ENCODE data around the gene ELAVL2.

The ELAVL2 gene

DNA sequence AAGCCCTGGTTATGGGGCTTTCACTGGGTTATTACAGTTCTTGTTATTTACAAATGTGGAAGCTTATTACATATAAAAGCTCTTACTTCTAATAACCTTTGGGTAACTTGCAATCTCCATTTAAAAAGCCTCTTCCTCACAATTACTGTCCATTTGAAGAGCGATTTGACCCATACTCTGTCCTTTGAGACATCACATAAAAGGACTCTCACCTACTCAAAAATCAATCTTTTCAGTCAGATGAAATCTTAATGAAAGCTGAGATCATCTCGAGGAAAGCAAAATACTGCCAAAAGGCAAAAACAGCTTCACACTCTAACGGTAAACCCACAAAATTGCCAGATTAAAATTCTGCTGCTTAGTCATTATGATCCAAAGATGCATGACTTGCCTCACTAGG is 29.8 kb downstream of the ELAVL2 start:
- H3K36me3 ChIP-seq (ENCODE audit: control insufficient read depth in 5 of 5, insufficient read depth in 5 of 5, low read length in 5 of 5): no peaks in the 10 kb centered on the region
- H3K9me3 ChIP-seq (ENCODE audit: control insufficient read depth in 5 of 5, low read length in 5 of 5): no peaks in the 10 kb centered on the region
- no peak overlapping the region for H3K27ac ChIP-seq (ENCODE audit: low read depth, low read length)
- H3K27me3 ChIP-seq (ENCODE audit: control insufficient read depth in 5 of 5, insufficient read depth in 4 of 5, low read length in 5 of 5): no peaks in the 10 kb centered on the region
- no peak overlapping the region for H3K9ac ChIP-seq (ENCODE audit: low read length in 5 of 5)
- H3K4me1 ChIP-seq (ENCODE audit: control insufficient read depth in 5 of 5, insufficient read depth in 5 of 5, low read length in 5 of 5): no peaks in the 10 kb centered on the region
- no peak overlapping the region for H3K4me3 ChIP-seq (ENCODE audit: low read depth in 1 of 5, low read length in 5 of 5)

DNA sequence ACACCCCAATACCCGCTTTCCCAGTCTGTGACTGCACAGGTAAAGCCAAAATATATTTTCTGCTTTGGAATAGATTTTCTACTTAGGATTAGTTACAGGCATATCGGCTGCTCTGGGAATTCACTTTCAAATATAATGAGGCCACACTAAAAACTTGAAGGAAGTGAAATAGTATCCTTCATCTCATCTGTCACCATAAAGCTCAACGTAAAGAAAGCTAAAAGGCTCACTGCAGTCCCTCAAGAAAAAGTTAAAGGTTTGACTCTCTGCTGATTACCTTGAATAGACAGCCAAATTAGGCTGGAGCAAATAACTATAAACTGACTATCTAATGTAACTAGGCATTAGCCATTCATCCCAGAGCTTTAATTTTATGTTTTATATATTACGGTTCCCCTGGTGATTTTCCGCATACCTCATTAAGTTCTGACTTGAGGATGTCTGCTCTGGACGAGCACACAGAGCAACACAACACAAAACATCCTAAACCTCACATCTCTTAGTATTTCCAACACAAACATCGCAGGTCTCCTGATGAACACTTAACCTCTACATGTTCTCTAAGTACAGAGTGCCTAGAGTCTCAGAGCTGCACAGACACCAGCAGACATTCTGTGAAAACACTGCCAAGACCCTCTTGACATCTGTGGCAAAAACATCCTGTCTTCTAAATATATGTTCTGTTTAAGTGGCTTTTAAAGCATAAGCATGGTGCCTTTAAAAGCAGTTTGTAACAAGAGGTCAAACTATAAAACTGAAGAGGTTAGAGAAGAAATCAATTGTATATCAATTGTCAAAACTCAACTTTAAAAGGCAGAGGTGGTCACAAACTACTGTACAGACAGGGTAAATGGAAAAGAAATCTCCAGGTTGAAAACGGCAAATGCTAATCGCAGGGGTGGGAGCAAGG is 35.4 kb downstream of the ELAVL2 start:
- Histone ChIP-seq H3K4me3 (ENCODE audit: low read depth in 1 of 5, low read length in 5 of 5) (no peak overlapping the region), H3K36me3 (ENCODE audit: control insufficient read depth in 5 of 5, insufficient read depth in 5 of 5, low read length in 5 of 5) (no peaks in the 10 kb centered on the region), H3K4me1 (ENCODE audit: control insufficient read depth in 5 of 5, insufficient read depth in 5 of 5, low read length in 5 of 5) (no peaks in the 10 kb centered on the region), H3K9me3 (ENCODE audit: control insufficient read depth in 5 of 5, low read length in 5 of 5) (no peaks in the 10 kb centered on the region), H3K27ac (ENCODE audit: low read depth, low read length) (no peak overlapping the region), H3K9ac (ENCODE audit: low read length in 5 of 5) (no peak overlapping the region), H3K27me3 (ENCODE audit: control insufficient read depth in 5 of 5, insufficient read depth in 4 of 5, low read length in 5 of 5) (no peaks in the 10 kb centered on the region)

DNA sequence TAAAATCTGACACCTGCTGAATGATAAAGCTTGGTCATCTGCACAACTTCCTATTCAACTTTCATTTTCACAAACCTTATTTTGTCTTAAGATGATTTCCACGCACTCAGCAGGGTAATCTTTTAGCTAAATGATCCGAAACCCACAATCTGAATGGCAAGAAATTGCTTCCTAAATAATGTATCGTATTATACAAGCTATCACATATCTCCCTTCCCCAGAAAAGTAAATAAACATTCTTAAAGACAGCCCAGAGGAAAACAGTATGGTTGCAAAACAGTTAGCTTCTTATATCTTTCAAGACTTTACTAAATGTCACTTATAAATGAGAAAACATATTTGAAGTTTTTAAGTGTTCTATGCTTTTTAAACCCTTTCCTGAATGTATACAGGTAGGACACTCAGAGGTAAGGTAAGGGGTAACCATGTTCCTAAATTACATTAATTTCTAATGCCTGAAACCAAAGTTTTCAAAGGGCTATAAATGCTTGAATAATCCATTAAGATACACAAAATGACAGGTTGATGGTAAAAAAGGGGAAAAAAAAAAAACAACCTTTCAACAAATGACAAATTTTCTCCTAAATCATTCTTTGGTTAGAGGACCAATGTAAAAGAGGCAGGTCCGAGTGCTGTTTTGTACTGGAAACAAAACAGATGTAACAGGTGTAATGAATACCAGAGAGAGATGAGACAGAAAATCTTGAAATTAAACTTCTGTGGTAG is 36.3 kb downstream of the ELAVL2 start:
- no peaks in the 10 kb centered on the region for H3K36me3 ChIP-seq (ENCODE audit: control insufficient read depth in 5 of 5, insufficient read depth in 5 of 5, low read length in 5 of 5)
- no peaks in the 10 kb centered on the region for H3K9me3 ChIP-seq (ENCODE audit: control insufficient read depth in 5 of 5, low read length in 5 of 5)
- H3K4me3 ChIP-seq (ENCODE audit: low read depth in 1 of 5, low read length in 5 of 5): no peak overlapping the region
- H3K27me3 ChIP-seq (ENCODE audit: control insufficient read depth in 5 of 5, insufficient read depth in 4 of 5, low read length in 5 of 5): no peaks in the 10 kb centered on the region
- no peak overlapping the region for H3K9ac ChIP-seq (ENCODE audit: low read length in 5 of 5)
- no peaks in the 10 kb centered on the region for H3K4me1 ChIP-seq (ENCODE audit: control insufficient read depth in 5 of 5, insufficient read depth in 5 of 5, low read length in 5 of 5)
- no peak overlapping the region for H3K27ac ChIP-seq (ENCODE audit: low read depth, low read length)

DNA sequence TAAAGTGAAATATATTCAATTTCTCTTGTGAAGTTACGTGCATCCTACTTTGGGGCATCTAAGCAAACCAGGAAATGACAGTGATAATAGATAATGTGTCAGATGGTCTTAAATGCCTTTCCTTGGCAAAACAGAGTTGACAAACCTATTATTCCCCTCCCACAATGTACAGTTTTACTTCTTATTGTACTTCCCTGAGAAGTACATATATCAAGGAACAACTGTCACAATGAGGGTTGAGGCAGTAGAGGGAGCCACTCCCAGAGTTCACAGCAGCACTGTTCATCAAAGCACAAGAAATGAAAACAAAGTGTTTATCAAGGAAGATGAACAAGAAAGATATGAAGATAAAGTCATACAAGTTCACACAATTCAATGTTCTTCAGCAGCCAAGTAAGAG is 41.1 kb downstream of the ELAVL2 start:
- Histone ChIP-seq H3K27ac (ENCODE audit: low read depth, low read length) (no peak overlapping the region), H3K4me3 (ENCODE audit: low read depth in 1 of 5, low read length in 5 of 5) (no peak overlapping the region), H3K9me3 (ENCODE audit: control insufficient read depth in 5 of 5, low read length in 5 of 5) (no peaks in the 10 kb centered on the region), H3K4me1 (ENCODE audit: control insufficient read depth in 5 of 5, insufficient read depth in 5 of 5, low read length in 5 of 5) (no peaks in the 10 kb centered on the region), H3K27me3 (ENCODE audit: control insufficient read depth in 5 of 5, insufficient read depth in 4 of 5, low read length in 5 of 5) (no peaks in the 10 kb centered on the region), H3K36me3 (ENCODE audit: control insufficient read depth in 5 of 5, insufficient read depth in 5 of 5, low read length in 5 of 5) (no peaks in the 10 kb centered on the region), H3K9ac (ENCODE audit: low read length in 5 of 5) (no peak overlapping the region)

DNA sequence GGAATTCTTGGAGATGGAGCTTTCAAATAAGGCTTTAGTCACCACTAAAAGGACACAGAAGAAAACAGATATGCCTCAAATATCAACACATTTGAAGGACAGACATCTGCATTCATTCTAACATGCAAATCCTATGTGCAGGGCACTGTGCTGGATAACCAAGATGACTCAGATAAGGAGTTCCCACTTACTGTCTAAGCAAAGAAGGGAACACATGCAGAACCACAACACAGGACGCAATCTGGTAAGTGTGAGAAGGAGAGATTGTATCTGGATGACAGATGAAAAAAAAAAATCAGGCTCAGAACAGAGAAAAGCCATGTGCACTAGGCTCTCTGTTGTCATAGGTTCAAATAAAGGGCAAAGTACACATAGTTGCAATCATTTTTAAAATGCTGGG is 42.5 kb downstream of the ELAVL2 start:
- Histone ChIP-seq H3K36me3 (ENCODE audit: control insufficient read depth in 5 of 5, insufficient read depth in 5 of 5, low read length in 5 of 5) (no peaks in the 10 kb centered on the region), H3K9me3 (ENCODE audit: control insufficient read depth in 5 of 5, low read length in 5 of 5) (no peaks in the 10 kb centered on the region), H3K4me1 (ENCODE audit: control insufficient read depth in 5 of 5, insufficient read depth in 5 of 5, low read length in 5 of 5) (peaks cover 0 to 3% (median 0%) of the 10 kb centered on the region in 5 donors), H3K9ac (ENCODE audit: low read length in 5 of 5) (no peak overlapping the region), H3K4me3 (ENCODE audit: low read depth in 1 of 5, low read length in 5 of 5) (no peak overlapping the region), H3K27me3 (ENCODE audit: control insufficient read depth in 5 of 5, insufficient read depth in 4 of 5, low read length in 5 of 5) (no peaks in the 10 kb centered on the region), H3K27ac (ENCODE audit: low read depth, low read length) (no peak overlapping the region)

DNA sequence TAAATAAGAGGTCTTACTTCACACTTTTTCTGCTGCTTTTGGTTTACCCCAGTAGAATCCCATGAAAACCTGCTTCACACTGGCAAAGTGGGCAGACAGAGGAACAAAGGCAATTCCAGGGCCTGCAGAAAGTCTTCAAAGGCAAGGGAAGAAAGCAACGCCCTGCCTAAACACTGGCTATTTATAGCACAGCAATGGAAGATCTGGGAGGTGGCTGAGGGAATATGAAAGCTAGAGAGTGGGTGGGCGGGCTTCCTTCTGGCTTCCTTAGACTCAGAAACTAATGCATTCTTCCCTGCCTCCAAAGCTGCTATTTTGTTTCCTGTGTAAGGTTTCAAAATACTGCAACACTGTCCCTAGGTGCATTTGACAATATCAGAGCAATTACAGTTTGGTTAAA is 46.8 kb downstream of the ELAVL2 start:
- no peak overlapping the region for H3K27ac ChIP-seq (ENCODE audit: low read depth, low read length)
- H3K4me3 ChIP-seq (ENCODE audit: low read depth in 1 of 5, low read length in 5 of 5): no peak overlapping the region
- no peaks in the 10 kb centered on the region for H3K9me3 ChIP-seq (ENCODE audit: control insufficient read depth in 5 of 5, low read length in 5 of 5)
- H3K4me1 ChIP-seq (ENCODE audit: control insufficient read depth in 5 of 5, insufficient read depth in 5 of 5, low read length in 5 of 5): peaks cover 0 to 3% (median 0%) of the 10 kb centered on the region in 5 donors
- no peak overlapping the region for H3K9ac ChIP-seq (ENCODE audit: low read length in 5 of 5)
- H3K36me3 ChIP-seq (ENCODE audit: control insufficient read depth in 5 of 5, insufficient read depth in 5 of 5, low read length in 5 of 5): no peaks in the 10 kb centered on the region
- H3K27me3 ChIP-seq (ENCODE audit: control insufficient read depth in 5 of 5, insufficient read depth in 4 of 5, low read length in 5 of 5): no peaks in the 10 kb centered on the region

DNA sequence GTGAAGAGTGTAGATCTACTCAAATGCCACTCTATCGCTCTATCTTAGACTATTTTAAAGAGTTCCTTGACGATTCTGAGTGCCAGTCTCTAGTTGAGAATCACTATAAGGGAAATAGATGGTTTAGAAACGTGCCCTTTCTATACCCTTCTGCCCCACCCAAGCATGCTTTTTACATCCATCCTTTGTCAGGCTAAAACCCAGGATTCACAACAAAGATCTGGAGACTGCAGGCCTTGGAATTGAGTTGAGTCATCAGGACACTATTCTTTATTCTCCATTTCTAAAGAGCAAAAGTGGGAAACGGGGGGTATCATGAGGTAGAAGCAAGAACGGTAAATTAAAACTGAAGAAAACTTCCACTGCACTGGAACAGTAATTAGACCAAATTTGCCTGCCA is 48.7 kb downstream of the ELAVL2 start:
- peaks cover 0 to 3% (median 0%) of the 10 kb centered on the region in 5 donors for H3K4me1 ChIP-seq (ENCODE audit: control insufficient read depth in 5 of 5, insufficient read depth in 5 of 5, low read length in 5 of 5)
- no peaks in the 10 kb centered on the region for H3K36me3 ChIP-seq (ENCODE audit: control insufficient read depth in 5 of 5, insufficient read depth in 5 of 5, low read length in 5 of 5)
- H3K27me3 ChIP-seq (ENCODE audit: control insufficient read depth in 5 of 5, insufficient read depth in 4 of 5, low read length in 5 of 5): no peaks in the 10 kb centered on the region
- H3K27ac ChIP-seq (ENCODE audit: low read depth, low read length): no peak overlapping the region
- no peaks in the 10 kb centered on the region for H3K9me3 ChIP-seq (ENCODE audit: control insufficient read depth in 5 of 5, low read length in 5 of 5)
- H3K9ac ChIP-seq (ENCODE audit: low read length in 5 of 5): no peak overlapping the region
- no peak overlapping the region for H3K4me3 ChIP-seq (ENCODE audit: low read depth in 1 of 5, low read length in 5 of 5)

DNA sequence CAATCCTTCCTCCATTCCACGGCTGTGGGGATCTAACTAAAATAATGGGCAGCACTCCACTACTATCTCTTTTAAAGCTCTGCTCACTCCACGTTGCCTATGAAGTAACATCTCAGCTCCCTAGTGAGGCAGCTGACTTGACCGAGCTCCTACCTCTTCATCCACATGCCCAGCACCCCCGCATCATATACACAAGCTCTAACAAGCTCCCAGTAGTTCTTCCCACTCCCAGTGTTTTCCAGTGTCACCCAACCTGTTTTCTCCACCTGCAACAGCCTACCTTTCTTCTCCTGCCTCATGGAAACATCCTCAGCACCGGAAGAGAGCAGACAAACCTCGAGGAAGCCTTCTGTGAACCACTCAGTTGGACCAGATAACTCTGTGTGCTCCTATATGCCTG is 50.5 kb downstream of the ELAVL2 start:
- no peak overlapping the region for H3K27ac ChIP-seq (ENCODE audit: low read depth, low read length)
- H3K27me3 ChIP-seq (ENCODE audit: control insufficient read depth in 5 of 5, insufficient read depth in 4 of 5, low read length in 5 of 5): no peaks in the 10 kb centered on the region
- H3K9ac ChIP-seq (ENCODE audit: low read length in 5 of 5): no peak overlapping the region
- peaks cover 0 to 3% (median 0%) of the 10 kb centered on the region in 5 donors for H3K4me1 ChIP-seq (ENCODE audit: control insufficient read depth in 5 of 5, insufficient read depth in 5 of 5, low read length in 5 of 5)
- H3K36me3 ChIP-seq (ENCODE audit: control insufficient read depth in 5 of 5, insufficient read depth in 5 of 5, low read length in 5 of 5): no peaks in the 10 kb centered on the region
- no peak overlapping the region for H3K4me3 ChIP-seq (ENCODE audit: low read depth in 1 of 5, low read length in 5 of 5)
- peaks cover 0 to under 1% (median 0%) of the 10 kb centered on the region in 5 donors for H3K9me3 ChIP-seq (ENCODE audit: control insufficient read depth in 5 of 5, low read length in 5 of 5)

DNA sequence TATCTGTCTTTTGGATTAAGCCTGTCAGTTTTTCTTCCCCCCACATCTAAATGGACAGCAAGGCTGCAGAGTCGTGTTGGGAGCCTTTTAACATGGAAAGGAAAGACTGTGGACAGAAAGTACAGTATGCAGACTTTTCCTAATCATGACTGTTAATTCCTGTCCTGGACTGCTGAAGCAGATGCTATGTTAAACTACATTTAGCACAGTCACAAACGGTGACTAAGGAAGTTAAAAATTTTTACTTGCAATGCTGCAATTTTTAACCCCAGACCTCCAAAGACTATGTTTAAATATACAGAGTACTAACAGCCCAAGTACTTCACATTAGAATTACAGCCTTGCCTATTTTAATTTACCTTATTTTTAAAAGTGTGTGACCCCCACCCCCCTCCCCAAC is 51.8 kb downstream of the ELAVL2 start:
- peaks cover 0 to 2% (median 0%) of the 10 kb centered on the region in 5 donors for H3K4me1 ChIP-seq (ENCODE audit: control insufficient read depth in 5 of 5, insufficient read depth in 5 of 5, low read length in 5 of 5)
- no peaks in the 10 kb centered on the region for H3K36me3 ChIP-seq (ENCODE audit: control insufficient read depth in 5 of 5, insufficient read depth in 5 of 5, low read length in 5 of 5)
- peaks cover 0 to 6% (median 0%) of the 10 kb centered on the region in 5 donors for H3K9me3 ChIP-seq (ENCODE audit: control insufficient read depth in 5 of 5, low read length in 5 of 5)
- no peak overlapping the region for H3K9ac ChIP-seq (ENCODE audit: low read length in 5 of 5)
- no peak overlapping the region for H3K4me3 ChIP-seq (ENCODE audit: low read depth in 1 of 5, low read length in 5 of 5)
- H3K27me3 ChIP-seq (ENCODE audit: control insufficient read depth in 5 of 5, insufficient read depth in 4 of 5, low read length in 5 of 5): no peaks in the 10 kb centered on the region
- H3K27ac ChIP-seq (ENCODE audit: low read depth, low read length): no peak overlapping the region

DNA sequence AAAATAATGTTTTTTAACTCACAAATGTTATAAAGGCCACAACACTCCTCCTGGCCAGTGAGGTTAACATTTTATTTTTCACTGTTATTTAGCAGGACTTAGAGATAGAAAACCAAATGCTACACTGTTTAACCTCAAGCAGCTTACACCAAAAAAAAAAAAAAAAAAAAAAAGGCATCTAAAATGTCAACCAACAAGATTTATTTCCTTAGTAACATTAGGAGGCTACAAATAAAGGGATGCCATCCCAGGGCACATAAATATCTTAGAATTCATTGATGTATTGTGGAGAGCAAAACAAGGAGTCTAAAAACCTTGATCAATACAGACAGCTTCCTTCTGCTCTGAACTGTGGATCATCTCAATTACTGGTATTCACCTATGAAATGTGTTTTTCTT is 53.7 kb downstream of the ELAVL2 start:
- Histone ChIP-seq H3K27me3 (ENCODE audit: control insufficient read depth in 5 of 5, insufficient read depth in 4 of 5, low read length in 5 of 5) (no peaks in the 10 kb centered on the region), H3K9me3 (ENCODE audit: control insufficient read depth in 5 of 5, low read length in 5 of 5) (peaks cover 0 to 6% (median 0%) of the 10 kb centered on the region in 5 donors), H3K36me3 (ENCODE audit: control insufficient read depth in 5 of 5, insufficient read depth in 5 of 5, low read length in 5 of 5) (no peaks in the 10 kb centered on the region), H3K27ac (ENCODE audit: low read depth, low read length) (no peak overlapping the region), H3K4me1 (ENCODE audit: control insufficient read depth in 5 of 5, insufficient read depth in 5 of 5, low read length in 5 of 5) (no peaks in the 10 kb centered on the region), H3K9ac (ENCODE audit: low read length in 5 of 5) (no peak overlapping the region), H3K4me3 (ENCODE audit: low read depth in 1 of 5, low read length in 5 of 5) (no peak overlapping the region)
